ENCODE results near the gene KIF1C. TPM values are rescaled to one million over a fixed set of nuclear protein-coding genes. Genes with fewer than 3 reads are reported as not detected.

Gene KIF1C
- total and polyA plus RNA-seq, 8 donors: 22.3 to 103 (median 75.4) TPM

- H3K9me3 ChIP-seq: no peaks in the 10 kb centered on the region
- DNase-seq (no peak), ATAC-seq (no peak), FAIRE-seq (no peak)
- TF ChIP-seq, protein P1, sequence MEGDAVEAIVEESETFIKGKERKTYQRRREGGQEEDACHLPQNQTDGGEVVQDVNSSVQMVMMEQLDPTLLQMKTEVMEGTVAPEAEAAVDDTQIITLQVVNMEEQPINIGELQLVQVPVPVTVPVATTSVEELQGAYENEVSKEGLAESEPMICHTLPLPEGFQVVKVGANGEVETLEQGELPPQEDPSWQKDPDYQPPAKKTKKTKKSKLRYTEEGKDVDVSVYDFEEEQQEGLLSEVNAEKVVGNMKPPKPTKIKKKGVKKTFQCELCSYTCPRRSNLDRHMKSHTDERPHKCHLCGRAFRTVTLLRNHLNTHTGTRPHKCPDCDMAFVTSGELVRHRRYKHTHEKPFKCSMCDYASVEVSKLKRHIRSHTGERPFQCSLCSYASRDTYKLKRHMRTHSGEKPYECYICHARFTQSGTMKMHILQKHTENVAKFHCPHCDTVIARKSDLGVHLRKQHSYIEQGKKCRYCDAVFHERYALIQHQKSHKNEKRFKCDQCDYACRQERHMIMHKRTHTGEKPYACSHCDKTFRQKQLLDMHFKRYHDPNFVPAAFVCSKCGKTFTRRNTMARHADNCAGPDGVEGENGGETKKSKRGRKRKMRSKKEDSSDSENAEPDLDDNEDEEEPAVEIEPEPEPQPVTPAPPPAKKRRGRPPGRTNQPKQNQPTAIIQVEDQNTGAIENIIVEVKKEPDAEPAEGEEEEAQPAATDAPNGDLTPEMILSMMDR (IDR thresholded peaks at IDR 0.05): no peak
- no peaks in the 10 kb centered on the region for H3K27me3 ChIP-seq
- H3K27ac ChIP-seq: no peak overlapping the region
- 84 to 89% methylated on average over 6 of the region's 6 CpGs for WGBS, 2 donors
- peaks cover 2 to 13% (median 7%) of the 10 kb centered on the region in 3 donors for H3K36me3 ChIP-seq
- no peak overlapping the region for H3K4me3 ChIP-seq
- no peaks in the 10 kb centered on the region for H3K4me1 ChIP-seq
- intact Hi-C loops (cut with DNase I): no loop called here
Observed at GRCh38 chr17:5011928-5012327, 14.2 kb downstream of the KIF1C start.

GRCh38 chr17:5014357-5014756, 16.6 kb downstream of the KIF1C start:
- WGBS, 2 donors: 79 to 86% methylated on average over 4 of the region's 4 CpGs
- ATAC-seq (no peak), FAIRE-seq (no peak), DNase-seq (no peak)
- no peaks in the 10 kb centered on the region for H3K9me3 ChIP-seq
- H3K4me3 ChIP-seq: no peak overlapping the region
- TF ChIP-seq, protein P1 (IDR thresholded peaks at IDR 0.05): no peak
- peaks cover 0 to 9% (median 0%) of the 10 kb centered on the region in 3 donors for H3K36me3 ChIP-seq
- intact Hi-C loops (cut with DNase I): no loop called here
- H3K27ac ChIP-seq: no peak overlapping the region
- H3K4me1 ChIP-seq: no peaks in the 10 kb centered on the region
- H3K27me3 ChIP-seq: no peaks in the 10 kb centered on the region

GRCh38 chr17:5019475-5019956, 21.8 kb downstream of the KIF1C start:
- 50 to 59% methylated on average over 1 of the region's 1 CpG for WGBS, 2 donors
- FAIRE-seq: no peak

GRCh38 chr17:5020502-5021023, 22.8 kb downstream of the KIF1C start:
- no peak for ATAC-seq
- Histone ChIP-seq H3K9me3 (no peaks in the 10 kb centered on the region), H3K4me3 (no peak overlapping the region), H3K27ac (no peak overlapping the region), H3K36me3 (peaks cover 0 to 43% (median 14%) of the 10 kb centered on the region in 3 donors), H3K4me1 (no peaks in the 10 kb centered on the region), H3K27me3 (no peaks in the 10 kb centered on the region)
- intact Hi-C loops (cut with DNase I): no loop called here
- no peak for DNase-seq
- no peak for FAIRE-seq
- TF ChIP-seq, protein P1 (IDR thresholded peaks at IDR 0.05): no peak
- WGBS, 2 donors: 86 to 89% methylated on average over 20 of the region's 20 CpGs

More at GRCh38 chr17:5019475-5019956, 21.8 kb downstream of the KIF1C start:
- Histone ChIP-seq H3K36me3 (peaks cover 0 to 46% (median 14%) of the 10 kb centered on the region in 3 donors), H3K4me3 (no peak overlapping the region), H3K9me3 (no peaks in the 10 kb centered on the region), H3K4me1 (no peaks in the 10 kb centered on the region), H3K27me3 (no peaks in the 10 kb centered on the region), H3K27ac (no peak overlapping the region)
- TF ChIP-seq, protein P1 (IDR thresholded peaks at IDR 0.05): no peak
- intact Hi-C loops (cut with DNase I): no loop called here
- ATAC-seq (peak in 1 of 4 donors; percentile 16), DNase-seq (no peak)

DNA sequence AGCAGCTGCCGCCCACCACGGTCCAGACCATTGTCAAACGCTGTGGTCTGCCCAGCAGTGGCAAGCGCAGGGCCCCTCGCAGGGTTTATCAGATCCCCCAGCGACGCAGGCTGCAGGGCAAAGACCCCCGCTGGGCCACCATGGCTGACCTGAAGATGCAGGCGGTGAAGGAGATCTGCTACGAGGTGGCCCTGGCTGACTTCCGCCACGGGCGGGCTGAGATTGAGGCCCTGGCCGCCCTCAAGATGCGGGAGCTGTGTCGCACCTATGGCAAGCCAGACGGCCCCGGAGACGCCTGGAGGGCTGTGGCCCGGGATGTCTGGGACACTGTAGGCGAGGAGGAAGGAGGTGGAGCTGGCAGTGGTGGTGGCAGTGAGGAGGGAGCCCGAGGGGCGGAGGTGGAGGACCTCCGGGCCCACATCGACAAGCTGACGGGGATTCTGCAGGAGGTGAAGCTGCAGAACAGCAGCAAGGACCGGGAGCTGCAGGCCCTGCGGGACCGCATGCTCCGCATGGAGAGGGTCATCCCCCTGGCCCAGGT, 24.5 kb downstream of the KIF1C start:
- intact Hi-C loops (cut with DNase I): no loop called here
- 95% methylated on average over 30 of the region's 30 CpGs for WGBS, 2 donors
- no peak for FAIRE-seq

More for the DNA sequence above, 24.5 kb downstream of the KIF1C start:
- peaks cover 0 to 43% (median 14%) of the 10 kb centered on the region in 3 donors for H3K36me3 ChIP-seq
- TF ChIP-seq, protein P1 (IDR thresholded peaks at IDR 0.05): no peak
- H3K4me3 ChIP-seq: no peak overlapping the region
- no peak overlapping the region for H3K27ac ChIP-seq
- H3K27me3 ChIP-seq: no peaks in the 10 kb centered on the region
- H3K9me3 ChIP-seq: no peaks in the 10 kb centered on the region
- no peaks in the 10 kb centered on the region for H3K4me1 ChIP-seq
- DNase-seq (peak in 1 of 6 donors; percentile 55), ATAC-seq (no peak)

All from pancreas (tissue), 10 donors.